Hematopoietic multipotent progenitor cell (in vitro differentiated cells): Measurements from ENCODE around the gene ANKRD23. TPM values are rescaled to one million over a fixed set of nuclear protein-coding genes. Genes with fewer than 3 reads are reported as not detected.
A peak's percentile ranks its signal among the peaks of the same experiment; 100 is the strongest.

Source experiments
- DNase-seq, 3 donors: peaks; one replicate each; pipeline ENCODE4 v3.0.0-alpha.2; 2011 to 2015; ENCODE audit warnings: low read depth in 2 of 3, low spot score in 2 of 3
- total RNA-seq: library from RNA; depleted of rRNA; stranded (reverse); fragments of >200 nt; gene quantifications from one replicate; pipeline ENCODE4 v1.2.3, GENCODE V29; 2012

The ANKRD23 gene
- total RNA-seq, 1 donor: 6.2 TPM

- no peak for DNase-seq
Observed at GRCh38 chr2:96877631-96878092, 33.8 kb upstream of the ANKRD23 start.

- no peak for DNase-seq
Observed at GRCh38 chr2:96877042-96877451, 33.2 kb upstream of the ANKRD23 start.

- DNase-seq: no peak
Observed at GRCh38 chr2:96876269-96877041, 32.6 kb upstream of the ANKRD23 start.

GRCh38 chr2:96875498-96876268, 31.9 kb upstream of the ANKRD23 start:
- no peak for DNase-seq

- DNase-seq: no peak
Observed at GRCh38 chr2:96874198-96874831, 30.5 kb upstream of the ANKRD23 start.

- DNase-seq: no peak
Observed at GRCh38 chr2:96873651-96874096, 29.9 kb upstream of the ANKRD23 start.

- DNase-seq: no peak
Observed at GRCh38 chr2:96872591-96873349, 28.9 kb upstream of the ANKRD23 start.

- peak in 1 of 3 donors; percentile 61 for DNase-seq
Observed at GRCh38 chr2:96870626-96871255, 26.9 kb upstream of the ANKRD23 start.

GRCh38 chr2:96869822-96870625, 26.2 kb upstream of the ANKRD23 start, which contains the start of gene SEMA4C:
TSS of gene SEMA4C (minus strand) at chr2:96870080. CDS start at chr2:96867886, 2,194 bp downstream.
- DNase-seq: peak in 2 of 3 donors; percentile 41 to 47

- DNase-seq: no peak
Observed at GRCh38 chr2:96869281-96869821, 25.5 kb upstream of the ANKRD23 start.

- DNase-seq: peak in 2 of 3 donors; percentile 74 to 78
Observed at GRCh38 chr2:96868555-96869280, 24.9 kb upstream of the ANKRD23 start.

- peak in 2 of 3 donors; percentile 18 to 36 for DNase-seq
Observed at GRCh38 chr2:96867756-96868554, 24.1 kb upstream of the ANKRD23 start.

- no peak for DNase-seq
Observed at GRCh38 chr2:96866986-96867755, 23.4 kb upstream of the ANKRD23 start.

- DNase-seq: no peak
Observed at GRCh38 chr2:96866586-96866985, 22.8 kb upstream of the ANKRD23 start.

- no peak for DNase-seq
Observed at GRCh38 chr2:96866149-96866548, 22.3 kb upstream of the ANKRD23 start.

- DNase-seq: no peak
Observed at GRCh38 chr2:96865654-96866053, 21.8 kb upstream of the ANKRD23 start.
